K562 (cell line): ENCODE results near the gene ARHGAP26. TPM values are rescaled to one million over a fixed set of nuclear protein-coding genes. Genes with fewer than 3 reads are reported as not detected.

ENCODE experiments used
- ATAC-seq: fragments of 200-7000 bp; cut with Tn5 transposase; 3 replicates; pipeline ENCODE4 v1.9.1; 2020; ENCODE audit warnings: moderate library complexity
- BruUV-seq: library from RNA; stranded (reverse); fragments of 400-500 nt; replicated peaks from 2 replicates; lab custom pipeline; 2021; lab: Mats Ljungman, UMichigan
- CTCF ChIA-PET: fragments of 300-600 bp; formaldehyde crosslinking; extraction: SDS; loops from one replicate; lab custom pipeline; 2021; ENCODE audit warnings: low intra/inter-chr PET ratio; lab: Yijun Ruan, JAX
- POLR2A ChIA-PET: fragments of 300-600, 350-650 bp; sonication (Branson Sonifier 250); formaldehyde crosslinking; extraction: SDS; loops from one replicate; lab custom pipeline; 2021; ENCODE audit warnings: antibody characterized with exemption, inconsistent platforms; lab: Yijun Ruan, JAX
- DNase-seq, 4 experiments: peaks; one replicate each; pipeline versions ENCODE4 v3.0.0 to v3.0.0-alpha.2; 2011 to 2018; ENCODE audit warnings: low spot score in 3 of 4, mixed read lengths in 3 of 4; ENCODE audit errors: extremely low read depth in 1 of 4
- FAIRE-seq: peaks from 2 replicates; lab custom pipeline; 2011; peaks lifted over from hg19 to GRCh38; lab: Jason Lieb, UNC
- H2AFZ ChIP-seq: 2 replicates; pipeline ENCODE4 v1.6.0; 2011; ENCODE audit warnings: low read depth, low read length, control low read depth, inconsistent platforms
- H3K27ac ChIP-seq: fragments of 200-600 bp; 3 replicates; pipeline ENCODE4 v1.8.0; 2011; ENCODE audit warnings: low read depth, mild to moderate bottlenecking, control low read depth, inconsistent platforms, low read length, moderate library complexity, mixed read lengths; ENCODE audit errors: extremely low read depth
- H3K27me3 ChIP-seq, 2 experiments: fragments of 300-600 bp in 1 of 2; 2 replicates in 1 of 2; 3 replicates in 1 of 2; pipeline versions ENCODE4 v1.6.0 to v1.8.0; 2011; ENCODE audit warnings: inconsistent platforms in 2 of 2, low read length in 2 of 2, mild to moderate bottlenecking in 1 of 2, mixed read lengths in 1 of 2, moderate library complexity in 1 of 2; ENCODE audit not compliant: control insufficient read depth in 2 of 2, insufficient read depth in 2 of 2
- H3K36me3 ChIP-seq: fragments of 300-600 bp; 3 replicates; pipeline ENCODE4 v1.8.0; 2011; ENCODE audit warnings: mild to moderate bottlenecking, low read length, inconsistent platforms; ENCODE audit not compliant: control insufficient read depth, insufficient read depth
- H3K4me1 ChIP-seq, 2 experiments: fragments of 200-600 bp in 1 of 2; replicated peaks in 1 of 2; 2 replicates in 1 of 2; 3 replicates in 1 of 2; pipeline versions ENCODE4 v1.5.1 to v1.8.0; 2011; ENCODE audit warnings: inconsistent platforms in 2 of 2, low read length in 2 of 2, mild to moderate bottlenecking in 1 of 2, mixed read lengths in 1 of 2, moderate library complexity in 1 of 2; ENCODE audit not compliant: control insufficient read depth in 2 of 2, insufficient read depth in 2 of 2
- H3K4me2 ChIP-seq: 2 replicates; pipeline ENCODE4 v1.6.1; 2011; ENCODE audit warnings: low read length, control low read depth, inconsistent platforms, mixed read lengths; ENCODE audit not compliant: insufficient read depth
- H3K4me3 ChIP-seq: fragments of 200-600 bp; sonication (generic), shearing (Covaris generic); 2 replicates; pipeline ENCODE4 v1.5.1; 2016; ENCODE audit warnings: control low read depth, inconsistent platforms
- H3K79me2 ChIP-seq: fragments of 200-600 bp; 3 replicates; pipeline ENCODE4 v1.8.0; 2011; ENCODE audit warnings: low read length, inconsistent platforms; ENCODE audit not compliant: control insufficient read depth, insufficient read depth
- H3K9ac ChIP-seq, 2 experiments: 2 replicates each; pipeline versions ENCODE4 v1.6.0 to v1.6.1; 2011; ENCODE audit warnings: low read depth in 2 of 2, low read length in 2 of 2, control low read depth in 1 of 2, inconsistent platforms in 1 of 2, mild to moderate bottlenecking in 1 of 2, mixed read lengths in 1 of 2; ENCODE audit not compliant: insufficient read depth in 1 of 2
- H3K9me1 ChIP-seq: one replicate; pipeline ENCODE4 v1.6.0; 2011; ENCODE audit warnings: inconsistent platforms, mild to moderate bottlenecking, low read length, moderate library complexity; ENCODE audit not compliant: control insufficient read depth, insufficient read depth
- H3K9me3 ChIP-seq: replicated peaks from 2 replicates; pipeline ENCODE4 v1.5.1; 2011; ENCODE audit warnings: low read depth, low read length, inconsistent platforms; ENCODE audit not compliant: control insufficient read depth, insufficient read depth
- H4K20me1 ChIP-seq: replicated peaks from 2 replicates; pipeline ENCODE4 v1.6.1; 2011; ENCODE audit warnings: low read length, inconsistent platforms, mixed read lengths; ENCODE audit not compliant: control insufficient read depth, insufficient read depth
- BCL6 ChIP-seq: fragments of 250-450 bp; sonication (Bioruptor Pico); IDR thresholded peaks from 2 replicates; pipeline ENCODE4 v1.4.0; 2020
- CREBBP ChIP-seq: IDR thresholded peaks from one replicate; pipeline ENCODE4 v1.6.1; 2012; ENCODE audit warnings: low read depth, mild to moderate bottlenecking, control low read depth, inconsistent platforms, low read length
- DACH1 ChIP-seq: fragments of 450-650 bp; IDR thresholded peaks from 2 replicates; pipeline ENCODE4 v1.6.1; 2018; ENCODE audit not compliant: partially characterized antibody
- EHMT2 ChIP-seq: fragments of 450-650 bp; IDR thresholded peaks from 2 replicates; pipeline ENCODE4 v1.6.1; 2018; ENCODE audit warnings: antibody characterized with exemption
- ELF4 ChIP-seq: fragments of 450-650 bp; formaldehyde crosslinking; IDR thresholded peaks from 2 replicates; pipeline ENCODE4 v1.4.0; 2022; ENCODE audit warnings: missing genetic modification characterization
- GATAD2A ChIP-seq: fragments of 450-650 bp; IDR thresholded peaks from 2 replicates; pipeline ENCODE4 v1.6.1; 2017
- HDAC1 ChIP-seq, 2 experiments: fragments of 450-650 bp; IDR thresholded peaks; 2 replicates each; pipeline ENCODE4 v1.6.1; 2016 to 2017; ENCODE audit warnings: inconsistent platforms in 1 of 2, mild to moderate bottlenecking in 1 of 2, moderate library complexity in 1 of 2
- HDGF ChIP-seq: fragments of 450-650 bp; IDR thresholded peaks from 2 replicates; pipeline ENCODE4 v1.6.1; 2016
- KDM5B ChIP-seq: fragments of 200-600 bp; sonication (generic); IDR thresholded peaks from 2 replicates; pipeline ENCODE4 v1.6.1; 2012; ENCODE audit warnings: low read depth, mild to moderate bottlenecking, moderate library complexity, low read length, control low read depth, inconsistent platforms; ENCODE audit not compliant: insufficient replicate concordance
- MLLT1 ChIP-seq, 2 experiments: fragments of 450-650 bp; IDR thresholded peaks; 2 replicates each; pipeline ENCODE4 v1.6.1; 2016
- OTX1 ChIP-seq: fragments of 450-650 bp; formaldehyde crosslinking; IDR thresholded peaks from 2 replicates; pipeline ENCODE4 v1.4.0; 2022; ENCODE audit warnings: mild to moderate bottlenecking
- SOX6 ChIP-seq: fragments of 450-650 bp; IDR thresholded peaks from 2 replicates; pipeline ENCODE4 v1.6.1; 2014; ENCODE audit warnings: mild to moderate bottlenecking
- TCF7L2 ChIP-seq: fragments of 150-350 bp; IDR thresholded peaks from 2 replicates; pipeline ENCODE4 v1.6.1; 2016; ENCODE audit warnings: low read depth, mild to moderate bottlenecking, low read length, moderate library complexity
- YBX1 ChIP-seq: fragments of 450-650 bp; IDR thresholded peaks from 2 replicates; pipeline ENCODE4 v1.7.1; 2016; ENCODE audit warnings: mild to moderate bottlenecking
- ZC3H8 ChIP-seq: fragments of 450-650 bp; IDR thresholded peaks from 2 replicates; pipeline ENCODE4 v1.6.1; 2017
- ZEB2 ChIP-seq: fragments of 450-650 bp; IDR thresholded peaks from 2 replicates; pipeline ENCODE4 v1.6.1; 2016
- ZNF134 ChIP-seq: fragments of 250-450 bp; sonication (Bioruptor Pico); conservative IDR thresholded peaks from 2 replicates; pipeline ENCODE4 v1.4.0; 2020
- WGBS: fragments of 100-300 bp; shearing (Covaris generic); methylation state at CpG from one replicate; pipeline ENCODE4 v1.1.6; 2016; ENCODE audit warnings: low coverage, mixed read lengths; ENCODE audit not compliant: insufficient coverage; ENCODE audit errors: missing lambda C conversion rate; 5-methylcytosine and 5-hydroxymethylcytosine counted together
- in situ Hi-C: fragments of 300-500 bp; cut with MboI; formaldehyde crosslinking; loops from 4 replicates; pipeline ENCODE4 v1.15.0; 2018; ENCODE audit warnings: inconsistent platforms, mixed read lengths
- intact Hi-C: fragments of 100-400 bp; cut with micrococcal nuclease; formaldehyde crosslinking; loops from 2 replicates; pipeline ENCODE4 v1.14.2; 2022
- polyA plus RNA-seq, 8 experiments: library from polyadenylated mRNA; depleted of rRNA in 4 of 8; stranded (reverse) in 5 of 8; unstranded in 3 of 8; fragments of >200 nt; fragmentation: Nextera tagmentation in 2 of 8; fragmentation: Illumina TruSeq in 1 of 8; extraction: Ambion mirVana in 2 of 8; extraction: Trizol in 1 of 8; gene quantifications; 2 replicates each; pipeline versions ENCODE4 v1.2.1 to v1.2.3, GENCODE V29; 2011 to 2014; ENCODE audit warnings: inconsistent platforms in 1 of 8, missing spikeins in 1 of 8
- total RNA-seq, 7 experiments: library from RNA; depleted of rRNA in 6 of 7; stranded (reverse); fragments of >200 nt in 6 of 7; fragmentation: Illumina TruSeq in 2 of 7; extraction: Trizol in 2 of 7; gene quantifications; 2 replicates each; pipeline versions ENCODE4 v1.2.1 to v1.2.3, GENCODE V29; 2011 to 2021; ENCODE audit warnings: low replicate concordance in 1 of 7
- TF ChIP-seq, protein P1 (sequence below): fragments of 450-650 bp; formaldehyde crosslinking; IDR thresholded peaks from 2 replicates; pipeline ENCODE4 v1.4.0; 2022; ENCODE audit warnings: missing genetic modification characterization
- TF ChIP-seq, protein P2 (sequence below): fragments of 450-650 bp; formaldehyde crosslinking; IDR thresholded peaks from 2 replicates; pipeline ENCODE4 v1.4.0; 2022; ENCODE audit warnings: missing genetic modification characterization

The ARHGAP26 gene
- total and polyA plus RNA-seq, 9 of the 15 experiments (the other 6 are each of a cell fraction or from before 2014, with no cell fraction given), result 0.13 to 1.1 (median 0.55) TPM

GRCh38 chr5:143247134-143247815 is 477.1 kb downstream of the ARHGAP26 start:
- no peaks in the 10 kb centered on the region for H3K36me3 ChIP-seq
- H3K27ac ChIP-seq, result no peak overlapping the region
- 0 out of 2 replicates have a peak, but pooled peaks have one; percentile 27 for TF ChIP-seq ZEB2
- 0 out of 4 replicates have a peak, but pooled peaks of 1 of the 2 experiments have one; percentile 49 for TF ChIP-seq MLLT1 (IDR thresholded peaks at IDR 0.05)
- TF ChIP-seq TCF7L2, result no peak
- TF ChIP-seq CREBBP, result peak; percentile 91
- TF ChIP-seq, protein P1, sequence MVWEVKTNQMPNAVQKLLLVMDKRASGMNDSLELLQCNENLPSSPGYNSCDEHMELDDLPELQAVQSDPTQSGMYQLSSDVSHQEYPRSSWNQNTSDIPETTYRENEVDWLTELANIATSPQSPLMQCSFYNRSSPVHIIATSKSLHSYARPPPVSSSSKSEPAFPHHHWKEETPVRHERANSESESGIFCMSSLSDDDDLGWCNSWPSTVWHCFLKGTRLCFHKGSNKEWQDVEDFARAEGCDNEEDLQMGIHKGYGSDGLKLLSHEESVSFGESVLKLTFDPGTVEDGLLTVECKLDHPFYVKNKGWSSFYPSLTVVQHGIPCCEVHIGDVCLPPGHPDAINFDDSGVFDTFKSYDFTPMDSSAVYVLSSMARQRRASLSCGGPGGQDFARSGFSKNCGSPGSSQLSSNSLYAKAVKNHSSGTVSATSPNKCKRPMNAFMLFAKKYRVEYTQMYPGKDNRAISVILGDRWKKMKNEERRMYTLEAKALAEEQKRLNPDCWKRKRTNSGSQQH (CRISPR knock-in tag), result 0 out of 2 replicates have a peak, but pooled peaks have one; percentile 15
- TF ChIP-seq, protein P2, sequence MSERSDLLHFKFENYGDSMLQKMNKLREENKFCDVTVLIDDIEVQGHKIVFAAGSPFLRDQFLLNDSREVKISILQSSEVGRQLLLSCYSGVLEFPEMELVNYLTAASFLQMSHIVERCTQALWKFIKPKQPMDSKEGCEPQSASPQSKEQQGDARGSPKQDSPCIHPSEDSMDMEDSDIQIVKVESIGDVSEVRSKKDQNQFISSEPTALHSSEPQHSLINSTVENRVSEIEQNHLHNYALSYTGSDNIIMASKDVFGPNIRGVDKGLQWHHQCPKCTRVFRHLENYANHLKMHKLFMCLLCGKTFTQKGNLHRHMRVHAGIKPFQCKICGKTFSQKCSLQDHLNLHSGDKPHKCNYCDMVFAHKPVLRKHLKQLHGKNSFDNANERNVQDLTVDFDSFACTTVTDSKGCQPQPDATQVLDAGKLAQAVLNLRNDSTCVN (CRISPR knock-in tag), result peak; percentile 58; the same call in 1 of the 2 replicates
- 0 out of 2 replicates have a peak, but pooled peaks have one; percentile 58 for TF ChIP-seq GATAD2A
- TF ChIP-seq EHMT2, result peak; percentile 56
- TF ChIP-seq HDGF, result 0 out of 2 replicates have a peak, but pooled peaks have one; percentile 44
- TF ChIP-seq SOX6, result no peak
- no peak for TF ChIP-seq ZNF134 (CRISPR knock-in tag)
- TF ChIP-seq KDM5B, result no peak
- TF ChIP-seq HDAC1 (IDR thresholded peaks at IDR 0.05), result peak in 1 of 2 experiments; percentile 44; a peak in 1 of 4 replicates
- TF ChIP-seq YBX1, result peak; percentile 71; the same call in 1 of the 2 replicates
- peak; percentile 93 for TF ChIP-seq DACH1
- no peak for TF ChIP-seq BCL6 (CRISPR knock-in tag)
- TF ChIP-seq OTX1 (CRISPR knock-in tag), result 0 out of 2 replicates have a peak, but pooled peaks have one; percentile 13
- TF ChIP-seq ZC3H8, result no peak
- TF ChIP-seq ELF4 (CRISPR knock-in tag), result 0 out of 2 replicates have a peak, but pooled peaks have one; percentile 32
- H3K9me1 ChIP-seq, result no peaks in the 10 kb centered on the region
- in situ Hi-C loops (no loop called here), intact Hi-C loops (no loop called here)
- DNase-seq (no peak), FAIRE-seq (no peak), ATAC-seq (no peak)
- H3K4me1 ChIP-seq, result peaks cover 41 to 70% of the 10 kb centered on the region in 2 experiments
- H3K4me3 ChIP-seq, result no peak overlapping the region
- no peak overlapping the region for H2AFZ ChIP-seq
- no TSS peak for BruUV-seq
- CTCF ChIA-PET, result no interaction called here
- WGBS, result 40% methylated on average over 1 of the region's 1 CpG
- H3K9ac ChIP-seq, result no peak overlapping the region
- no peak overlapping the region for H3K4me2 ChIP-seq
- POLR2A ChIA-PET, result no interaction called here
- H3K9me3 ChIP-seq, result peaks cover 7% of the 10 kb centered on the region
- H3K27me3 ChIP-seq, result no peaks in the 10 kb centered on the region
- no peaks in the 10 kb centered on the region for H4K20me1 ChIP-seq
- no peaks in the 10 kb centered on the region for H3K79me2 ChIP-seq
